Smooth muscle cell (in vitro differentiated cells): Measurements from ENCODE around the gene NCS1. TPM values are rescaled to one million over a fixed set of nuclear protein-coding genes. Genes with fewer than 3 reads are reported as not detected.

Source experiments
- DNase-seq: peaks from one replicate; lab custom pipeline; 2025; ENCODE audit not compliant: unreplicated experiment; lab: John Stamatoyannopoulos, UW
- H2AFZ ChIP-seq: fragments of 200-600 bp; sonication (generic); 2 replicates; pipeline ENCODE4 v1.6.0; 2016; ENCODE audit warnings: antibody characterized with exemption, low read depth, mild to moderate bottlenecking
- H3F3A ChIP-seq: fragments of 200-600 bp; sonication (generic); 2 replicates; pipeline ENCODE4 v1.6.0; 2017; ENCODE audit warnings: antibody characterized with exemption, low read depth
- H3K27ac ChIP-seq: fragments of 200-600 bp; sonication (generic); 2 replicates; pipeline ENCODE4 v1.5.1; 2016; ENCODE audit warnings: low read depth, mild to moderate bottlenecking
- H3K27me3 ChIP-seq: fragments of 200-600 bp; sonication (generic); 2 replicates; pipeline ENCODE4 v1.6.1; 2016; ENCODE audit warnings: low read depth, mild to moderate bottlenecking
- H3K36me3 ChIP-seq: fragments of 200-600 bp; sonication (generic); 2 replicates; pipeline ENCODE4 v1.5.1; 2016; ENCODE audit warnings: low read depth
- H3K4me1 ChIP-seq: fragments of 200-600 bp; sonication (generic); 2 replicates; pipeline ENCODE4 v1.5.1; 2016; ENCODE audit warnings: low read depth
- H3K4me2 ChIP-seq: fragments of 200-600 bp; sonication (generic); 2 replicates; pipeline ENCODE4 v1.6.0; 2016; ENCODE audit warnings: mild to moderate bottlenecking
- H3K4me3 ChIP-seq: fragments of 200-600 bp; sonication (generic); 2 replicates; pipeline ENCODE4 v1.5.1; 2016; ENCODE audit warnings: mild to moderate bottlenecking
- H3K79me2 ChIP-seq: fragments of 200-600 bp; sonication (generic); 2 replicates; pipeline ENCODE4 v1.6.0; 2016; ENCODE audit warnings: low read depth, mild to moderate bottlenecking
- H3K9ac ChIP-seq: fragments of 200-600 bp; sonication (generic); 2 replicates; pipeline ENCODE4 v1.6.0; 2016; ENCODE audit warnings: low read depth
- H3K9me3 ChIP-seq: fragments of 200-600 bp; sonication (generic); replicated peaks from 2 replicates; pipeline ENCODE4 v1.5.1; 2016; ENCODE audit warnings: low read depth
- H4K20me1 ChIP-seq: fragments of 200-600 bp; sonication (generic); 2 replicates; pipeline ENCODE4 v1.6.0; 2016; ENCODE audit warnings: low read depth
- WGBS: methylation state at CpG from one replicate; pipeline ENCODE4 v1.1.7; 2016; ENCODE audit warnings: low lambda C conversion rate; 5-methylcytosine and 5-hydroxymethylcytosine counted together
- polyA plus RNA-seq: library from polyadenylated mRNA; unstranded; fragments of >200 nt; fragmentation: Nextera tagmentation; extraction: Ambion mirVana; gene quantifications from 2 replicates; pipeline ENCODE4 v1.2.1, GENCODE V29; 2016
- total RNA-seq: library from RNA; depleted of rRNA; stranded (reverse); fragments of >200 nt; gene quantifications from 2 replicates; pipeline ENCODE4 v1.2.3, GENCODE V29; 2014
- TF ChIP-seq, protein P1 (sequence below): fragments of 200-600 bp; sonication (generic); IDR thresholded peaks from 2 replicates; pipeline ENCODE4 v1.5.1; 2017; ENCODE audit warnings: borderline replicate concordance, mild to moderate bottlenecking, antibody characterized with exemption; ENCODE audit not compliant: insufficient read depth, poor library complexity, severe bottlenecking

Gene NCS1
- total and polyA plus RNA-seq, 2 experiments from 2014 or later, result 28.0 to 59.3 TPM

DNA sequence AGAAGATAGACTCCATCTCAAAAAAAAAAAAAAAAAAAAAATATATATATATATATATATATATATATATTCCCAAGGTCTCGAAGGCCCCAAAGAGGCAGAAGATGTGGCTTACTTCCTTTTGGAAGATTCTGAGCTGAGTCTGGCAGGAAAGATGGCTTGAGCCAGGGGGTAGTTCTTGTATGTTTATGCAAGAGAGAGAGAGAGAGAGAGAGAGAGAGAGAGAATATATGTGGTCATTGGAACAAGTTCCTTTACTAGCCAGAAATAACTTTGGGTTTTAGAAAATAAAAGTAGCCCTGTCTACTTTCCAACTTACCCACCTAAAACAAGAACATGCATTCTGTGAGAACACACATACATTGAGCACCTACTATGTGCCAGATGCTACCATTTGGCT, 17.6 kb downstream of the NCS1 start:
- Histone ChIP-seq H3K4me3 (no peak overlapping the region), H3K9ac (no peak overlapping the region), H3K9me3 (no peaks in the 10 kb centered on the region), H3K4me1 (peaks cover 44% of the 10 kb centered on the region), H2AFZ (no peak overlapping the region), H3K79me2 (peaks cover 100% of the 10 kb centered on the region), H3F3A (peaks cover 16% of the 10 kb centered on the region), H3K4me2 (no peak overlapping the region), H3K27ac (no peak overlapping the region), H3K27me3 (no peaks in the 10 kb centered on the region), H4K20me1 (peaks cover 98% of the 10 kb centered on the region), H3K36me3 (no peaks in the 10 kb centered on the region)
- WGBS, result 75% methylated on average over 1 of the region's 1 CpG
- TF ChIP-seq, protein P1, sequence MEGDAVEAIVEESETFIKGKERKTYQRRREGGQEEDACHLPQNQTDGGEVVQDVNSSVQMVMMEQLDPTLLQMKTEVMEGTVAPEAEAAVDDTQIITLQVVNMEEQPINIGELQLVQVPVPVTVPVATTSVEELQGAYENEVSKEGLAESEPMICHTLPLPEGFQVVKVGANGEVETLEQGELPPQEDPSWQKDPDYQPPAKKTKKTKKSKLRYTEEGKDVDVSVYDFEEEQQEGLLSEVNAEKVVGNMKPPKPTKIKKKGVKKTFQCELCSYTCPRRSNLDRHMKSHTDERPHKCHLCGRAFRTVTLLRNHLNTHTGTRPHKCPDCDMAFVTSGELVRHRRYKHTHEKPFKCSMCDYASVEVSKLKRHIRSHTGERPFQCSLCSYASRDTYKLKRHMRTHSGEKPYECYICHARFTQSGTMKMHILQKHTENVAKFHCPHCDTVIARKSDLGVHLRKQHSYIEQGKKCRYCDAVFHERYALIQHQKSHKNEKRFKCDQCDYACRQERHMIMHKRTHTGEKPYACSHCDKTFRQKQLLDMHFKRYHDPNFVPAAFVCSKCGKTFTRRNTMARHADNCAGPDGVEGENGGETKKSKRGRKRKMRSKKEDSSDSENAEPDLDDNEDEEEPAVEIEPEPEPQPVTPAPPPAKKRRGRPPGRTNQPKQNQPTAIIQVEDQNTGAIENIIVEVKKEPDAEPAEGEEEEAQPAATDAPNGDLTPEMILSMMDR, result no peak
- no peak for DNase-seq

DNA sequence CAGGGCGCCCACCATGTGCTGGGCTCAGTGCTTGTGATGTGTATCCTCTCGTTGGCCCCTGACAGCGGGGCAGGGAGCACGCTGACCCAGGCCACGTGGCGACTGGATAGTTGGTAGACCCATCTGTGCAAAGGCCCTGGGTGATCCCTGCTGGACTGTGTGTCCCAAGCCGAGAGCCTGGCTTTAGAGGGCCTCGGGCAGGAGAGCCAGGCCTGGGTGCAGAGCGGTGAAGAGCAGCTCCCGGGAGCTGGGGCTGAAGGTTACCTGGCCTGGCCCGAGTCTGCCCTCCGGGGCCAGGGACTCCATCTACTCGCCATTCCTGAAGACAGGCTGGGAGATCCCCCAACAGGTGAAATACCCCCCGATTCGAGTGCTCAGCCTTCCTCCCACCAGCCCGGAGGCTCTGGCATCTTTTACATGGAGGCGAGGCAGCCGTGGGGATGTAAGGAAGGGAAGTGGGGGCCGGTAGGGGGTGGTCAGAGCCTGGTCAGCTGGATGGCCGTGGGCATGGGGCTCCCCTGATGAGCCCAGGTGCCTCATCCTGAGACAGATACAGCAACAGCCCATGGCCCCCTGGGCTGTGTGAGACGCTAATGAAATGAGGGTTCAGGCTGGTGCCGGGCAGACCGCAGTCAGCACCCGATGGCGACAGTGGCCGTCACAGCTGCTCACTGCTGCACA, 19.0 kb downstream of the NCS1 start:
- TF ChIP-seq, protein P1, result no peak
- Histone ChIP-seq H3K4me2 (no peak overlapping the region), H3K36me3 (no peaks in the 10 kb centered on the region), H3K27ac (no peak overlapping the region), H3K79me2 (peaks cover 100% of the 10 kb centered on the region), H3K4me3 (no peak overlapping the region), H3K27me3 (no peaks in the 10 kb centered on the region), H3K4me1 (peaks cover 30% of the 10 kb centered on the region), H3K9ac (no peak overlapping the region), H3F3A (peaks cover 5% of the 10 kb centered on the region), H4K20me1 (peaks cover 98% of the 10 kb centered on the region), H3K9me3 (no peaks in the 10 kb centered on the region), H2AFZ (no peak overlapping the region)
- DNase-seq, result no peak
- WGBS, result 96% methylated on average over 26 of the region's 26 CpGs

DNA sequence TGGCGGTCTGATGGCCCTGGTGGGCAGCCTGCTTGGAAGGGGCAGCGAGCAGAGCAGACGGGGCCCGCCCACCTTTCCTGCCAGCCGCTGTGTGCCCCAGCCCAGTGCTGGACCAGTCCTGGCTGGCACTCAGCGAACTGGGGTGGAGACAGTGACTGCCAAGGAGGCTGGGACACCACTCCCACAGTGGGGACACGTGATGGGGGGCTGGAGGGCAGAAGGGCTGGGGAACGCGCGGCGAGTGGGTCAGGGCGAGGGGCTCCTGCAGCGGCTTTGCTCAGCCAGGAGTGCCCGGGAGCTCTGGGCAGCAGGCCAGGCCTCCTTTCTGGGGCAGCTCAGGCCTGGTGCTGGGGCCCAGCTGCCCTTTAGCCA, 19.5 kb downstream of the NCS1 start:
- no peaks in the 10 kb centered on the region for H3K9me3 ChIP-seq
- H2AFZ ChIP-seq, result no peak overlapping the region
- H3K4me2 ChIP-seq, result no peak overlapping the region
- no peak overlapping the region for H3K27ac ChIP-seq
- H3K79me2 ChIP-seq, result peaks cover 100% of the 10 kb centered on the region
- no peak overlapping the region for H3K9ac ChIP-seq
- no peaks in the 10 kb centered on the region for H3F3A ChIP-seq
- 96% methylated on average over 12 of the region's 14 CpGs for WGBS
- peaks cover 25% of the 10 kb centered on the region for H3K4me1 ChIP-seq
- H3K36me3 ChIP-seq, result no peaks in the 10 kb centered on the region
- TF ChIP-seq, protein P1, result no peak
- no peak for DNase-seq
- H4K20me1 ChIP-seq, result peaks cover 98% of the 10 kb centered on the region
- no peaks in the 10 kb centered on the region for H3K27me3 ChIP-seq
- no peak overlapping the region for H3K4me3 ChIP-seq

DNA sequence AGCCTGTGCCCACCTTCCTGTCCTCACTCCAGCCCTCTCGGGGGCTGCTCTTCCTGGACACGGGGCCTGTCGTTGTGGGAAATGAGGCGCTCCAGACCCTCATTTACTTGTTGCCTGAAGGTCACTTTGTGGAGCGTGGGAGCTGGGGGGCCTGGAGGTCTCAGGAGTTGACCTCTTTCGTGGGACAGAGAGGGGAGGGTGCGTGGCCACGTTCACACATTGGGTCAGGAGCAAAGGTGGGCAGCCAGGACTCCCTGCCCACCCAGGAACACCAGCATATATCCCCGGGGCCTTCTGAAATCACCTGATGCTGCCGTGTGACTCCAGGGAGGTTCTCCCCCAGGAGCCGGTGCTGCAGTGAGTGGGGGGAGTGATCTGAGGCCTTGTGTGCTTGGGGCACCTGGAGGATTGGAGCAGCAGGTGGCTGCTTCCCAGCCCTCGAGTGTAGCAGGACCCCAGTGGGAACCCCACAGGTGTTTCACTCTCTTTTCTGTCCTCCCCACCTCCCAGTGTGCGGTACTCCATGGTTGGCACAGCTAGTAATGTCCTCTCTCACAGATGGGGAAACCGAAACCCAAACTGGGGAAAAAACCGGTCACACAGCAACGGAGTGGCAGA, 20.3 kb downstream of the NCS1 start:
- H3K79me2 ChIP-seq, result peaks cover 100% of the 10 kb centered on the region
- H3K4me3 ChIP-seq, result no peak overlapping the region
- no peaks in the 10 kb centered on the region for H3K27me3 ChIP-seq
- H4K20me1 ChIP-seq, result peaks cover 98% of the 10 kb centered on the region
- no peak overlapping the region for H2AFZ ChIP-seq
- peaks cover 18% of the 10 kb centered on the region for H3K4me1 ChIP-seq
- H3K4me2 ChIP-seq, result no peak overlapping the region
- H3K27ac ChIP-seq, result no peak overlapping the region
- no peak for DNase-seq
- no peaks in the 10 kb centered on the region for H3K36me3 ChIP-seq
- TF ChIP-seq, protein P1, result no peak
- no peak overlapping the region for H3K9ac ChIP-seq
- WGBS, result 90% methylated on average over 16 of the region's 16 CpGs
- no peaks in the 10 kb centered on the region for H3K9me3 ChIP-seq
- no peaks in the 10 kb centered on the region for H3F3A ChIP-seq
